ENCODE measurements around the gene MAP3K7CL. TPM values are rescaled to one million over a fixed set of nuclear protein-coding genes. Genes with fewer than 3 reads are reported as not detected.

MAP3K7CL gene, protein sequence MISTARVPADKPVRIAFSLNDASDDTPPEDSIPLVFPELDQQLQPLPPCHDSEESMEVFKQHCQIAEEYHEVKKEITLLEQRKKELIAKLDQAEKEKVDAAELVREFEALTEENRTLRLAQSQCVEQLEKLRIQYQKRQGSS
- total RNA-seq: 1 to 10 TPM in 1 of 2 donors, not detected in 1; 1.3 TPM
- 0.25 TPM for polyA plus RNA-seq (2013, experiment 1 of 2)
- polyA plus RNA-seq (2013, experiment 2 of 2): 0.83 TPM
- long read RNA-seq, experiment 1: 0 reads
- long read RNA-seq, experiment 2: 0 reads
- long read RNA-seq, experiment 3, partial matches to known transcripts: 0 of 6 reads
- long read RNA-seq, experiment 3, other reads (novel, unspliced or antisense): 4 of 6 reads
- long read RNA-seq, experiment 4: 0 reads

DNA sequence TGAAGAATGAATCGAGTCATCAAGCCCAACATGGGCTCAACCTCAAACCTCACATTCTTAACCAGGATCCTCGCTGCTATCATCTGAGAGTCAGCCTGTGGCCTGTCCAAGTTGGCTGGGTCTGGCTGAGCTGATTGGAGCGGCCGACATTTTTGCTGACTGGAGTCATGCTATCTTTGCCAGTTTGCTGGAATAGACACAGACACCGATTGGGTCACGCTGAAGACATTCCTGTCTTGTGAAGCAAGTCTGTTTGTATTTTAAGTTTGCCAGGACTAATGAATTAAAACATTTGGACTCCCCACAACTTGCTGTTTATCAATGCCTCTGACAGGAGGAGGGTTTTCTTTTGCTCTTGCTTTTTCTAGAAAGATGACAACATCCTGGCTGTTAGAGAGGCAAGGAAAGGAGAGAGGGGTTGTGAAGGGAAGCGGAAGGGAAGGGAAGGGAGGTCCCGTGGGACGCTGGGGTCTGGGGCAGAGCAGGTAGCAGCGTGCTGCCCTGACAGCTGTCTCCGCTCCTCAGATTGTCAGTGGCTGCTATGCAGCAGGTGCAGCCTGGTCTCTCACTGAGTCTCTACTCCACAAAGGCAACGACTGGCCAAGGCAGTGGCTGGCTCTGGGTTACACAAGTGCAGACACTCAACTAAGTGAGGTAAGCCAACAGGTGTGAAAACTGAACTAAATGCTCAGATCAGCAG lies at the start of gene MAP3K7CL:
TSS of gene MAP3K7CL (plus strand) at position 375 of the 700 bp plus-strand sequence. CDS start 2,701 bp downstream, outside the sequence.
- H3K9me3 ChIP-seq (ENCODE audit: control insufficient read depth, low read length): no peaks in the 10 kb centered on the region
- H3K27ac ChIP-seq (ENCODE audit: low read depth, low read length): no peak within 1 kb of the TSS
- no peaks in the 10 kb centered on the region for H3K27me3 ChIP-seq (ENCODE audit: control insufficient read depth, insufficient read depth, low read length, poor library complexity, severe bottlenecking)
- H3K9ac ChIP-seq (ENCODE audit: extremely low read depth, low read length, poor library complexity, severe bottlenecking): no peak within 1 kb of the TSS
- H3K4me3 ChIP-seq (ENCODE audit: low read length): no peak within 1 kb of the TSS
- no peak within 1 kb of the TSS for H3K4me3 Mint-ChIP-seq
- WGBS, 2 experiments (ENCODE audit: insufficient coverage in 1 of 2, insufficient read length in 1 of 2): 91 to 92% methylated on average over 8 to 12 of the region's 12 CpGs
- peaks cover 15% of the 10 kb centered on the region for H3K9me3 Mint-ChIP-seq
- H3K27ac Mint-ChIP-seq: no peak within 1 kb of the TSS
- no peaks in the 10 kb centered on the region for H3K36me3 ChIP-seq (ENCODE audit: control insufficient read depth, insufficient read depth, low read length)
- no peaks in the 10 kb centered on the region for H3K4me1 Mint-ChIP-seq
- no peaks in the 10 kb centered on the region for H3K36me3 Mint-ChIP-seq (ENCODE audit: low read depth)
- TF ChIP-seq, protein P1, sequence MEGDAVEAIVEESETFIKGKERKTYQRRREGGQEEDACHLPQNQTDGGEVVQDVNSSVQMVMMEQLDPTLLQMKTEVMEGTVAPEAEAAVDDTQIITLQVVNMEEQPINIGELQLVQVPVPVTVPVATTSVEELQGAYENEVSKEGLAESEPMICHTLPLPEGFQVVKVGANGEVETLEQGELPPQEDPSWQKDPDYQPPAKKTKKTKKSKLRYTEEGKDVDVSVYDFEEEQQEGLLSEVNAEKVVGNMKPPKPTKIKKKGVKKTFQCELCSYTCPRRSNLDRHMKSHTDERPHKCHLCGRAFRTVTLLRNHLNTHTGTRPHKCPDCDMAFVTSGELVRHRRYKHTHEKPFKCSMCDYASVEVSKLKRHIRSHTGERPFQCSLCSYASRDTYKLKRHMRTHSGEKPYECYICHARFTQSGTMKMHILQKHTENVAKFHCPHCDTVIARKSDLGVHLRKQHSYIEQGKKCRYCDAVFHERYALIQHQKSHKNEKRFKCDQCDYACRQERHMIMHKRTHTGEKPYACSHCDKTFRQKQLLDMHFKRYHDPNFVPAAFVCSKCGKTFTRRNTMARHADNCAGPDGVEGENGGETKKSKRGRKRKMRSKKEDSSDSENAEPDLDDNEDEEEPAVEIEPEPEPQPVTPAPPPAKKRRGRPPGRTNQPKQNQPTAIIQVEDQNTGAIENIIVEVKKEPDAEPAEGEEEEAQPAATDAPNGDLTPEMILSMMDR (conservative IDR thresholded peaks at IDR 0.05): no peak
- no peak for DNase-seq
- H3K27me3 Mint-ChIP-seq (ENCODE audit: insufficient read depth): peaks cover 6% of the 10 kb centered on the region
- no peaks in the 10 kb centered on the region for H3K4me1 ChIP-seq (ENCODE audit: control insufficient read depth, insufficient read depth, low read length)

DNA sequence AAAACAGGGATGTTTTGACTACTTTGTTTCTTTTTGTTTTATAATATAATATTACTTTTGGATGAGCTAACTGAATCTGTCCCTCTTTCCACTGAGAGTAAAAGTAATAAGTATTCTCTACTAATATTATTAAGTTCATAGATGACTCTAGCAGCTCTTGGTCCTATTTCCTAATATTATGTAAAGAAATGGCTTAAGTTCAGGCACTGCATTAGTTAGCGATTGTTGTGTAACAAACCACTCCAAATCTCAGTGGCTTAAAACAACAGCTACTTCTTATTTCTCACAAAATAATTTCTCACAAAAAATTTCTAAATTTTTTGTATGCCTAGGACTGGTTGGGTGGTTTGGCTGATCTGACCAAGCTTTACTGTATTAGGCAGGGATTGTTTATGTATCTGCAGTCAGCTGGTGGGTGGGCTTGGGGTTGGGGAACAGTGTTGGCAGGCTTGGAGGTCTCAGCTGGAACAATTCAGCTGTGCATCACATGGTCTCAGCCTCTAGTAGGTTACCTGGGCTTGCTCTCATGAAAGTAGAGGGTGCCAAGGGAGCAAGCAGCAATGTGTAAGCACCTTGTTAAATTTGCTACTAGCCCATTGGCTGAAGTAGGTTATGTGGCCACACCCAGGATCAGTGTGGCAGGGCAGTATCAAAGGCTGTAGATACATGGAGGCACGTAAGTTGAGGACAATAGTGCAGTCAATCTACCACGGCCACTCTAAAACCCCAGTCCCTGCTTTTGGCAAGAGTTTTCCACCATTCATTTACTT lies 48.2 kb upstream of the MAP3K7CL start:
- DNase-seq: peak; percentile 46
- Mint-ChIP-seq H3K36me3 (ENCODE audit: low read depth) (no peaks in the 10 kb centered on the region), H3K27me3 (ENCODE audit: insufficient read depth) (no peaks in the 10 kb centered on the region), H3K4me3 (no peak overlapping the region), H3K4me1 (peaks cover 12% of the 10 kb centered on the region), H3K9me3 (no peaks in the 10 kb centered on the region), H3K27ac (no peak overlapping the region)
- Histone ChIP-seq H3K27ac (ENCODE audit: low read depth, low read length) (no peak overlapping the region), H3K4me3 (ENCODE audit: low read length) (no peak overlapping the region), H3K9ac (ENCODE audit: extremely low read depth, low read length, poor library complexity, severe bottlenecking) (no peak overlapping the region), H3K9me3 (ENCODE audit: control insufficient read depth, low read length) (no peaks in the 10 kb centered on the region), H3K36me3 (ENCODE audit: control insufficient read depth, insufficient read depth, low read length) (no peaks in the 10 kb centered on the region), H3K27me3 (ENCODE audit: control insufficient read depth, insufficient read depth, low read length, poor library complexity, severe bottlenecking) (no peaks in the 10 kb centered on the region), H3K4me1 (ENCODE audit: control insufficient read depth, insufficient read depth, low read length) (no peaks in the 10 kb centered on the region)
- 86 to 88% methylated on average over 2 to 3 of the region's 3 CpGs for WGBS, 2 experiments (ENCODE audit: insufficient coverage in 1 of 2, insufficient read length in 1 of 2)
- TF ChIP-seq, protein P1 (conservative IDR thresholded peaks at IDR 0.05): no peak

DNA sequence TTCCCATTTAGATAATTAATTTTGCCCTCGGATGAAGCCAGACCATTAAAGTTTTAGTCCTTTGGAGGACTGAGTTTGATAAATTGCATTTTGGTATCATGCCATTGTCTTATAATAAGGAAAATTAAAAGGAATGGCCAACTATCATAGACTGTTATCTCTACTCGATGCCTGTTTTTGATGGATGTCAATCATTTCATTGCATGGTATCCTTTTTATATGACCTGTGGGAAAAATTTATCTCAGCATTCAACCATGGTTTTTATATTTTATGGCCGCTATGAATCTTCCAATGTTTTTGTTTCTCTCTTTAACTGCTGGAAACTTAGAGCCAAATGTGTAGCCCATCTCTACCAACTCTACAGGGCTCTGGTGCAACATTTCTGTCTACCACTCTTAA lies 47.1 kb upstream of the MAP3K7CL start:
- no peaks in the 10 kb centered on the region for H3K27me3 Mint-ChIP-seq (ENCODE audit: insufficient read depth)
- WGBS, 2 experiments (ENCODE audit: insufficient coverage in 1 of 2, insufficient read length in 1 of 2): 90 to 93% methylated on average over 3 of the region's 3 CpGs
- TF ChIP-seq, protein P1 (conservative IDR thresholded peaks at IDR 0.05): no peak
- Histone ChIP-seq H3K27me3 (ENCODE audit: control insufficient read depth, insufficient read depth, low read length, poor library complexity, severe bottlenecking) (no peaks in the 10 kb centered on the region), H3K4me1 (ENCODE audit: control insufficient read depth, insufficient read depth, low read length) (no peaks in the 10 kb centered on the region), H3K9me3 (ENCODE audit: control insufficient read depth, low read length) (no peaks in the 10 kb centered on the region), H3K36me3 (ENCODE audit: control insufficient read depth, insufficient read depth, low read length) (no peaks in the 10 kb centered on the region), H3K4me3 (ENCODE audit: low read length) (no peak overlapping the region), H3K9ac (ENCODE audit: extremely low read depth, low read length, poor library complexity, severe bottlenecking) (no peak overlapping the region), H3K27ac (ENCODE audit: low read depth, low read length) (no peak overlapping the region)
- H3K4me3 Mint-ChIP-seq: no peak overlapping the region
- H3K9me3 Mint-ChIP-seq: no peaks in the 10 kb centered on the region
- no peak for DNase-seq
- H3K27ac Mint-ChIP-seq: no peak overlapping the region
- peaks cover 12% of the 10 kb centered on the region for H3K4me1 Mint-ChIP-seq
- no peaks in the 10 kb centered on the region for H3K36me3 Mint-ChIP-seq (ENCODE audit: low read depth)

All from endodermal cell (in vitro differentiated cells).